ENCODE results near the gene GALNTL6.

The GALNTL6 gene

DNA sequence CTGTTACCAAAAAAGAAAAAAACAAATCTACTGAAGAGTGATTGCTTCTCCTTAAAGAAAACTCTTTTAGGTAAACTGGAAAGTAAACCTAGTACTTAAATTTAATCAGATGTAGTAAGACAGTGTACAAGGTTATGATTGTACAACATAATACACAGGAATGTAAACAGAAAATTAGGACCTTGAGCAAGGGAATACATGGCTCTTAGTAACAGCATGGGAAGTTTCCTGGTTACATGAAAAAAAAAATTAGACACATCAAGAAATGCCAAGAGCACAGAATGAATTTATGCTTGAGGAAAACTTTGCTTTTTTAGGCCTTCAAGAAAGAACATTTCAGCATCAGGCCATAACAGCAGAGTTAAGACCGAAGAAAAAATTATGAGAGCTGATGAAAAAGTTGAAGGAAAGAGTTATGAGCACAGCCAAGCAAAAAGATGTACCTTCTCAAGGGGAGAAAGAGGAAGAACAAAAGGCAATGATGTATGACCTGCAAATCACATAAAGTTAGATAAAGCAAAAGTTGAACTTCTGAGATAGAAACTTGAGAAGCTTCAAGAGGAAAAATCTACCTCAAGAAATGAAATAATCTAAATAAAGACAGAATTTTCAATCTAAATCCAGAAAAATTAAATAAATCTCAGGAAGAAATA lies 311.6 kb downstream of the GALNTL6 start:
- DNase-seq (ENCODE audit: low read depth): no peak

DNA sequence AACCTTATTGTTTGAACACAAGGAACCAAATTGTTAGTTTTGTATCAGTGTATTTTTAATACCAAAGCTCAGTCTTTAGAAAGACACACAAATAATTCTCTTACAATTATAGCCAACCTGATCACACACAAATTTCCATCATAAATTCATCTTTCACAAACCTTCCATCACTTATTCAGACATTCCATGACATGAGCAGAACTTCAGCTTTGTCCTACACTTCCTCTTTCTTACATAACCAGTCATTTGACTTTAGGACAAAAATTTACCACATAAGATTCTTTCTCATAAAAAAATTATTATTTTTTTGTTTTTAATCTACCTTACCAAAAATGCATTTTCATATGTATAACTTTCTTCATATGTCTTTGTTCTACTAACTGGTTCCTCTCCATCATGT lies 312.2 kb downstream of the GALNTL6 start:
- DNase-seq (ENCODE audit: low read depth): no peak

DNA sequence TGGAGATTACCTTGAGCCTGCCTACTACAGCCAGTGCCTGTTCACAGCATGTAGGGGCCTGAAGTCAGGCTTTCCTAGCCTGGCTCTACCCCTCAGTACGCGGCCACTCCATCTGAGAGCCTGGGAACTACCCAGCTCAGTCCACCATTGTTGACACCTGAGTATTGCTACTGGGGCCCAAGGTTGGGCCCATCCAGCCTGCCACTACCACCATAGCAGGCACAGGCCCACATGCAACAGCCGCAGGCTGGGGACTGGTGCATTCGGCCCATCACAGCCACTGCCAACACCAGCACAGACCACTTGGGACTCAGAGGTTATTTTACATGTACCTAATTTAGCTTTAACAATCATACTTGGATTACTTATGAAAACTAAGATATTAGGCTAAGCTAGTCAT lies 314.0 kb downstream of the GALNTL6 start:
- DNase-seq (ENCODE audit: low read depth): no peak

DNA sequence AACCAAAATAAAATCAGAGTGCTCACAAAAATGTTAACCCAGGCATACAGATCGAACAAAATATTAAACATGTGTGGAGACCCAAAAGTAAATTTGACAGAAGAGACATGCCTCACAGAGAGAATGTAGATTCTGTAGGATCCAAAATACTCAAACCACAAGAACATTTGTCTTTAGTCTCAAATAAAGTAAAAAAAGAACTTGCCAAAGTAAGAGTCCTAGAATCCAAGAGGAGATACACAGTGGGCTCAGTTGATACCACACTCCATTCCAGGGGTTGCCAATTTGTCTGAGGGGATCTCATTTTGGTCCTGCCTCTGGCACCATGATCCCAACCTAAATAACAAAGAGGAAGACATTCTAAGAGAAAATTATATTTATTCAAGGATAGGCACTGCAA lies 316.4 kb downstream of the GALNTL6 start:
- DNase-seq (ENCODE audit: low read depth): no peak

DNA sequence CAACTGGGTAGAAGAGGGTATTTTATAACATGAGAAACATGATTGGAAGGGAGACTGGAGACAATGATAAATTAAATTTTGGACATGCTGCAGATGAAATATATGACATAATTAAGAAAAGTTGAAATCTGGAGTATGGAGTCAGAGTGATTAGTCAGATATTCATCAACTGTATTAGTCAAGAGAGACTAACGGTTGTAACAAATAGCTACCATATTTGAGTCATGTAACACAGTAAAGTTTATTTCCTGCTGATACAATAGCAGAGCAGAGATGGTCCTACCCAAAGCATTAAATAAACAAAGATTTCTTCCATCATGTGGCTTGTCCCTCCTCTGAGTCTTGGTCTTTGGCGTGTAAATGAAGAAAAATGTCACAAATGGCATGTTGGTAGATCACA lies 321.3 kb downstream of the GALNTL6 start:
- DNase-seq (ENCODE audit: low read depth): no peak

DNA sequence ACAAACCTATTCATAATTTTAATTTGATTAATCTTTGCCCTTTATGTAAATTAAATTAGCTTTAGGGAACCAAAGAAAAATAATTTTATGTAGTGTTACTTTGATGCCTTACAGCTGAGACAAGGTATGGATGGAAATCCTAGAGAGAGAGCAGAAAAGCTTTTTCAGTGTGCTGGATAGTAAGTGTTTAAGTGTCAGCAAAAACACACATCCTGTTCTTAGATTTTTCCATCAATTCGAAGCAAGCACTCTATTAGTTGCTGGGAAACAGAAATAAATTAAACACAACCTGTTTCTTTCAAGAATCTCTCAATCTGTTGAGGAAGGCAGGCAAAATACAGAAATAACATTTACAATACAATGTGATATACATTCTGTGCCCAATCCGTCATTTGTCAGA lies 327.8 kb downstream of the GALNTL6 start:
- DNase-seq (ENCODE audit: low read depth): no peak

DNA sequence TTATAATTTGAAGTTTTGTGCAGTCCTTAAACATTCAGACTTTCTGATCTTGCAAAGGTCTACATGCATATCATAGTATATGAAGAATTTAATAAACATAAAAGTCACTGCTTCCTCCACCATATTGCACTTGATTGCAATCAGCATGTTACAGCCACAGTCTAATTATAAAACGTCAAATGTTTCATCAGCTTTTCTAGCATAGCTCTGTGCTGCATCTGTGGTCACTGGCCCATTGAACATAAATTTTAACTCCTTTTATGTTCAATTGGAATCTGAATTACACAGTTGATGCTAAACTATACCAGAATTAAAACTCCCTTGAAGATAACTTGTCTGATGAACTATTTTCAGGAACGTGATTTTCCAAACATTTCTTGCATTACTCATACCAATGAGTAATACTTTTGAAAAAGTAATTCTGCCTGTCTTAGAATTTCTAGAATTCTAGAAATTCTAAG lies 329.1 kb downstream of the GALNTL6 start:
- DNase-seq (ENCODE audit: low read depth): no peak

DNA sequence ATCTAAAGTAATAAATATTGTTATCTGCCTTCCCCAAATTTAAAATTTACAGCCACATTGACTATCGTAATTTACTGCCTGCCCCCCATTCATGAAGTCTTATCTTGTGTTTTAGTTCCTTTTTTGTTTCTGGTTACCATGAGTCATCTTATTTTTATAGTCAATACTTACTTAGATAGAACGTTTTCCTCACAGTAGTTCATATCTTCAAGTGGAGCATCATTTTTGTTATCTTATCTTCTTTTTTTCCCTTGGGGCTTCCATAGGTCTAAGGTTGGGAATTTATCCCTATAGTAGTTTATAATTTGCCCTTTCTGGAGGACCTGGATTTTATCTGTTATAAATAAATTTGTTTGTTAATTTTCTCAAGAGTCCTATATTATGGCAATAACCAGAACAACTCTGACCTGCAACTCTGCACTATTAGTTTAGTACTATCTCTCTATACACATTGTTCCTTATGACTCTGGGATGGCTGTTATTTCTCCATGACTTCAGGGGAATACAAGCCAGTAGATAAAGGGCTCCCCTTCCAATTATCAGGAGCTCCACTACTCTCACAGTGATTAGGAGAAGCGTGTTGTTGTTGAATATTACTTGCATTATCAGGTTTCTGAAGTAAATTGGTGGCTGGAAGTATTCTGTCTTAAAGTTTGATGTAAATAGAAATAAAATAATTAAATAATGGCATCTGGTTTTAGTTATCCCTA lies 330.6 kb downstream of the GALNTL6 start:
- no peak for DNase-seq (ENCODE audit: low read depth)

DNA sequence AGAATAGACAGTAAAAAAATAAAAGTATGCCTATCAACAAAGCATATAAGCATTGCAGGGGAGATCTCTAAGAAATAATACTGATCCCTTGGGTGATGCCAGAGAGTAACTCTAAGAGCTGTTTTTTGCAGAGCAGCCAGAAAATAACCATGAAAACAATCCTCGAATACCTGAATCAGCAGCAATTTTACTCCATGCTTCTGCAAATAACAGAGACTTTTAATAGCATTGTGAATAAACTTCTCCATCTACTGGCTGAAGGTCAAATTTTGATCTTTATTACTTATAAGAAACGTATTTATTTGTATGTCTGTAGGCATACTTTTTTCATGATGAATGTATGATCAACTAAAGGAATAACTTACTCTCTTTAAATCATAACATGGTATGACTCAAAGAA lies 334.5 kb downstream of the GALNTL6 start:
- no peak for DNase-seq (ENCODE audit: low read depth)

DNA sequence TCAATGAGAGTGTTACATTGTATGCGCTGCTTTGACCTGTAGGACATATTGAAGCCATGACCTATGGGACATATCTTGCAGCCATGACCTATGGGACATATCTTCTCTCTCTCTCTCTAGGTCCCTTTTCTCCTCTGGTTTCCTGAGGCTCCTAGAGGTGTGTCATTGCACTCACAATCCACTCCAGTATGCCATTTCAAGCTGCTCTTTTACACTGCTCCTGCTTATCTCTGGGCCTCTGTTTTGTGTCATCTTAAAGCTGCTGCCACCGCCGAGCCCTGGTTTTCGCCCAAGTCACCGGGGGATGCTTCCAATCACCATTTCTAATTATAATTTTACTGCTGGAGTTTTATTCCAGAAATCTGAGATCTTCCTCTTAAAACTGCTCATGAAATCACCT lies 336.1 kb downstream of the GALNTL6 start:
- no peak for DNase-seq (ENCODE audit: low read depth)

DNA sequence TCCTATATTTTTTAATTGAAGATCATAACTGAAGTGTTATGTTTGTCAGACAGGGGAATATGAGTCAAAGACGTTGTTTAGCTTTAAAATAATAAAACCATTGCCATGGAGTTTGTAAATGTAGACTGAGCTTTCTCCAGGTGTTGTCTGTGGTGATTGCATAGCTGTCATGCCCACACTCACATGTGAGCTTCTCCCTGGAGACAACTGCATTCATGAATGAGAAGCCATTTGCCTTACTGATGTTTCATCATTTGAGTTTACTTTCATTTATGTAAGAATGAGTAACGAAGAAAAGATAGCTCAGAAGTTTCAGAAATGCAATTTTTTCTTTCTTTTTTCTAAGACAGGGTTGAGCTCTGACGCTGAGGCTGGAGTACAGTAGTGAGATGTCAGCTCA lies 339.1 kb downstream of the GALNTL6 start:
- no peak for DNase-seq (ENCODE audit: low read depth)

DNA sequence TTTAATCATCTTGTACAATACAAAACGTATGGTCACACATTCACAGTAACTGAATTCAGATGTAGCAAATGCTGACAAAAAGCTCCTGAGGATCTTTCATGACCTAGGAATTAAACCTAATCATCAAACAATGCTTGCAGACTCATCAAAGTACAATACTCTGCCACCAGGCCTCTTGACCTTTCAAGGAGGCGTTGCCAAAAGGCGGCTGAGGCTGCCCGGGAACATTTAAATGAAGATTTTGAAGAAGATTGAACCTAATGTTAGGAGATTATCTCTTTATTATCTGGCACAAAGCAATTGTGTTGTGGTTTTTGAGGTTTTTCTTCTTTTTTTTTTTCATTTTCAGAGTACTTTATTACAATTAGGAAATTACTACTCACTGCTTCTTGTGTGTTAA lies 340.5 kb downstream of the GALNTL6 start:
- no peak for DNase-seq (ENCODE audit: low read depth)

DNA sequence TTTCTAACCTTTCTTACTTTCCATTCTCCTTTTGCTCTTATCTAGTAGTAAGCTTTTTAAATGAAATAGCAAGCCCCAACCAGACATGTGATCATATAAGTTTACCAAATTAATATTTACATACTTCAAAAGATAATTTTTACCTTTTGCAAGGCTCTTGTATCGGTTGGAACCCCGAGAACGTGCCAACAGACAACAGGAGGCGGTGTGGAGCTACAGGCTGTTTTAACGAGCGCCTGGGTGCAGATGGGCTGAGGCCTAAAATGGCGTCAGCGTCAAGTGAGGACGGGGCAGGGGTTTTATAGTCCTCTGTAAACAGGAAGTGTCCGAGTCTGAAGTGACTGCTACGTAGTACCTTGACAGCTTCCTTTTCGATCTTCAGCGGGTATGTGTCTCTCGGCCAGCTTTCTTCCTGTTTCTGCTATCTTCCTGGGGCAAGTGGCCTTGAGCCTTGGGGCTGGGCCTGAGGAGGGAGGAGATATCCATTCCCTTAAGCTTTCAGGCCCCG lies 342.7 kb downstream of the GALNTL6 start:
- no peak for DNase-seq (ENCODE audit: low read depth)

DNA sequence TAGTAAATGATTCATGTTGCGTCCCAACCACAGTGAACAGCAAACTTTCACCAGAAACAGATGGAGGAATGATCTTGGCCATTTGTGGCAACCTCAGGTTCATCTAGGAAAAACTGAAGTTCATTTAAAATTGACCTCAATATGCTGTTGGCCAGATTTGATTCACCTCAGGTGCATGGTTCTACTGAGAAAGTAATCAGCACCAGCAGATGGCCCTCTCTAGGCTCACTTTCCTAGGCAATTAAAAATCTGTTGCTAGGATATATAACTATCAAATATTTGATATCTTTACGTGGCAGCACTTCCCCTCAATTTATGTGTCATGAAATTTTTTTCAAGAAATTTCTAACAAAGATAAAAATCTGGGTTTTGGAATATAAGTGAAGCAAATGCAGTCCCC lies 344.7 kb downstream of the GALNTL6 start:
- no peak for DNase-seq (ENCODE audit: low read depth)

DNA sequence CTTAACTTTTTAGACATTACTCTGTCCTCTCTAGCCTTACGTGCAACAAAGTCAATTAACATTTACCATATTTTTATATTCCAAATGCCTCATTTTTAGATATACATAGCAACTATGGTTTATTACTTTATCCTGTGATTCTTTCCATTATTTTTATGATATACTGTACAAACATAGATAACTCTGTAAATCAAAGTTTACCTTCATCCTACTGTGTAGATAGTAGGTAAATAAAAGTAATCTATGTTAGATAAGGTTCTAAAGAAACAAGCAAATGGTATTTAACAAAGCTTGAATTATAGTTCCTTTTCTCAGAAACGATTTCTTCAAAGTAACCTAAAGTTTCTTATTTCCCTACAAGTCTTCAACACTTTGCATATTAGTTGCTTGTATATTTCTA lies 350.0 kb downstream of the GALNTL6 start:
- no peak for DNase-seq (ENCODE audit: low read depth)

DNA sequence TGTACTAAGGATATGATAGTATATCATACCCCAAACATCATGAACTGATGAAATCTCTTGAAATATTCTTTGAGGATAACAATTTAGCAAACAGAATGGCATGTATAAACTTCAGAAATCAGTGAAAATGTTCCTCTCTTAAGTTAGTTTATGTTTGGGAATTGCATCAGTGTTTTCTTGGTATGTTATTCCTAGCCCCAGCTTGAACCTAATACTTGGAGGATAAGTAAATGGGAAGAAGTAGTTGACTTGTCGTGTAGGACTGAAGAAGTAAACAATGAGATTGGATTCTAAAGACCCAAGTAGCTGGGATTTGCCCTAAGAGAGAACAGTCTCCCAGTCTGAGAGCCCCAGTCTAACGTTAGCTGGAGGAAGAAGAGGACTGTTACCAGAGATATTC lies 355.7 kb downstream of the GALNTL6 start:
- no peak for DNase-seq (ENCODE audit: low read depth)

DNA sequence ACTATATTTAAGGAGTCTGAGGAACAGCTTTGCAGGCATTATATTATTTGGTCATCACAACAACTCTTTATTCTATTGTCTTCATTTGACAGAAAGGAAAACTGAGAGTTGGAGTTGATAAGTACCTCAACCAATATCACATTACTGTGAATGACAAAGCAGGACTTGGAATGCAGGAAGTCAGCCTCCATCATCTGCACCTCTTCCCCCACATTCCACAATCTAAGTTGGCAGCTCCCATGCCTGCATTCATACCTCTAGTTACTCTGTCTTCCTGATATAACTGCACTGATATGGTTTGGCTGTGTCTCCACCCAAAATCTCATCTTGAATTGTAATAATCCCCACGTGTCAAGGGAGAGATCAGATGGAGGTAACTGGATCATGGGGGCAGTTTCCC lies 356.7 kb downstream of the GALNTL6 start:
- no peak for DNase-seq (ENCODE audit: low read depth)

DNA sequence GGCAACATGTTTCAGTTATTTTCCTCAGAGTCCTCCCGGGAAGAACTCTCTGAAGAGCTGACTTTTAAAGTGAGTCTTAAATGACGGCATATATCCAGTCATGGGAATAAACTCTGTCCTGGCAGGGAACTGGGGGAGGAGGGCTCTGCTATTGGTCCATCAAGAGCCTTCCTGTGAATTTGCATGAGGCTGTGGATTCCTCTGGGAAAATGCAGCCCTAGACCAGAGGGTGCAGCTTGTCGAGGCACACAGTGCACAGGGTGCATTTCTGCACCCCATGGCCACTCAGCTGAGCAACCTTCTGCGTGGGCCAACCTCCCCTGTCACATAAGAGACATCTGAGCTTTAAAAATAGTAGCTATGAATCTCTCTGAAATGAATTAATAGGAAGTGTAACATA lies 360.0 kb downstream of the GALNTL6 start:
- no peak for DNase-seq (ENCODE audit: low read depth)

DNA sequence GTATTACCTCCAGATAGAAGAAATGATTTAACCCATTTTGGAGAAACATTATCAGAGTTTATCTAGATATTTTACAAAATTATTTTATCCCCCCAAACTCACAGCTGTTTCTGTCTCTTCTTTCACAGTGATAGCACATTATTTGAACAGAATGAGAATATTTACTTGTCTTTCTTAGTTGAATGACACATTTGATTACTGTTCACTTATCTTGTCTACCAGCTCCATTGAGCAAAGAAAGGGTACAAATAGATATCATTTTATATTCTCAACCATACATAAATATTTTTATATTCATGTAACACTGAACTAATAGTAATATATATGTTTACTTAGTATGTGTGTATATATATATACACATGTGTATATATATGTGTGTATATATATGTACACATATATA lies 364.2 kb downstream of the GALNTL6 start:
- no peak for DNase-seq (ENCODE audit: low read depth)

DNA sequence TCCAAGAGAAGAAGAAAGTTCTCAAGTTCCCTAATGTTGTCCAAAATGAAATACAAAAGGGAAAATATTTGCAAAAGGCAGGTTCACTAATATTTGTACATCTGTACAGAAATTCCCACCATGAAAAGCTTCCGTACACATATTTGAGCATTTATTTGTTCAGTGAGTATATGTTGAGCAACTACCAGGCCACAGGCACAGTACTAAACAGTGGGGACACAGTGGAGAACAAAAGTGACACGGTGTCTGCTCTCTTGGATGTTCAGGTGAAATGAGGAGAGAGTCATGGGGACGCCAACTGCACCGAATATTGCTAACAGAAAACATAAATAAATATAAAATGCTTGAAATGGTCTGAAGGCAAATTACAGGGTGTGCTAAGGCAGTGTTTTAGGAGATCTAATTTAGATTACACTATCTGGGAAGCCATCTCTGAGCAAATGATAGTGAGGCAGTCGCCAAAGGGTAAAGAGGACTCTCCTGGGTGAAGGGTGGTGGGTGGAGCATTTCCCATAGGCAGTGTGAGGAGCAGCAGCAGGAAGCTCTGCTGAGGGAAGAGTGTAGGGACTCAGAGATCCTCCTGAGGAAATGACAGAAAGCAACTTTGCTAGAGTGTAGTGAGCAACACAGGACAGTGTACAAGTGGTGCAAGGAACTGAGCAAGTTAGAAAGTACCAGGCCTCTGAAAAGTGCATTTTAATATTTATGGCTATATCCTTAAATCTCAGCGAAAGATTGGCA lies 375.2 kb downstream of the GALNTL6 start:
- DNase-seq (ENCODE audit: low read depth): no peak

DNA sequence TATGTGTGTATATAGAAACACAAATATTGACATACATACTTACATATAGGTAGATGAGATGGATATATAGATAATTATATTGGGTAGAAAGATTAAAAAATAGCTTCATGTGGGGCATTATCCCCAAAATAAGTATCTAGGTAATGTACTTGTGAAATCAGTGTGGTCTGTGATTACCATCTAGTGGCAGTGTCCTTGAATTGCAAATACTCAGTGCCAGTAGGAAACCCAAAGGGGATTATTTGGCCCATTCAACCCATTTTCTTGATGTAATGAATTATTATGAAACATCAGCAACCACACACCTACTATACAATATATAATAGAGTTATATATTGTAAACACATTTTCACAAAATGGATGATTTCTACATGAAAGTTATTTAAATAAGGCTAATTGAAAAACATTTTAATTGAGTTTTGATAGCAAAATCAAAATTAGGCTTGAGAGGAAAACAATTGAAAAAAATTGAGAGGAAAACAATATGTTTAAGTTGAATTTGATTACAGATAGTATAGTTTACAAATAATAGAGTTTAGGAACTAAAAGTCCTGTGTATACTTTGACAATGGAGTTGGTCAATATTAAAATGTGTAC lies 389.4 kb downstream of the GALNTL6 start:
- no peak for DNase-seq (ENCODE audit: low read depth)

DNA sequence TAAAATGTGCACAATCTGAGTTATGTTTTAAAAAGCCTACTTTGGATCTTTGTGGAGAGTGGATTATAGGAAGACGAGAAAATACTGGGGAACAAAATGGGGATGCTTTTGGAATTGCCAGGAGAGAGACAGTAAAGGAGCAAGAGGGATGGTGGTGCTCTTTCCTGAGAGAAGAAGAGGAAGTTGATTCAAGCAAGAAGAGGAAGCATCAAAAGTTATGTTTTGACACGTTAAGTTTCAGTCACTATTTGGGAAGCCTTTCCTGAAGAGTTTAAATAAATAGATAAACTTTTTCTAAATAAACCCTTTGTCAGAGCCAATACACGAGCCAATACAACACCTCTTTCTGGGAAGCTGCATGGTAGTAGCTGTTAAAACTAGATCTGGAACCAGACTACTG lies 394.1 kb downstream of the GALNTL6 start:
- DNase-seq (ENCODE audit: low read depth): no peak

DNA sequence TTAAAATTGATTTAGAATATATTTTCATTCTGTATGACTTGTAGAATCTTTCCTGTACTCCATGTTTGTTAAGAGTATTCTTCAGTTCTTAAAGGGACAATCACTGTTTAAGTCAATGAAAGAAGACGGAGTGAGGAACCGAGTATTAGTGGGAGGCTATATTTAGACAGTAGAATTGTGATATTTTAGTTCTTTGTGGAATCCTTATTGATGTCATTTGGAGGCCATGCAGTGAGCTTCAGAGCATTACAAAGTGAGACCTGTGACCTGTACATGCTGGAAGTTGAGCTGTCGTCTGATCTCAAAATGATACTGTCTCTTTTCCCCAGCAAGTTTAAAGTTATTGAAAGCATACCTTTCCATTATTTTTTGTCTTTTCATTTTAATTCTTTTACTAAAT lies 394.7 kb downstream of the GALNTL6 start:
- DNase-seq (ENCODE audit: low read depth): no peak
